ENCODE data around the gene HMCN1. TPM values are rescaled to one million over a fixed set of nuclear protein-coding genes. Genes with fewer than 3 reads are reported as not detected.

HMCN1 gene
- total RNA-seq, 1 donor from 2014 or later = 22.2 TPM

- H3K36me3 Mint-ChIP-seq (ENCODE audit: low read depth, unreplicated experiment) = peaks cover 17% of the 10 kb centered on the region
- no peak for TF ChIP-seq CTCF (IDR thresholded peaks at IDR 0.05; ENCODE audit: unreplicated experiment)
- no peak overlapping the region for H3K4me3 Mint-ChIP-seq (ENCODE audit: unreplicated experiment)
- H3K9me3 Mint-ChIP-seq (ENCODE audit: unreplicated experiment) = peaks cover 4% of the 10 kb centered on the region
- H3K4me1 Mint-ChIP-seq (ENCODE audit: unreplicated experiment) = no peaks in the 10 kb centered on the region
- DNase-seq (ENCODE audit: low spot score) = no peak
- H3K27ac Mint-ChIP-seq (ENCODE audit: unreplicated experiment) = no peak overlapping the region
- H3K27me3 Mint-ChIP-seq (ENCODE audit: unreplicated experiment) = peaks cover 3% of the 10 kb centered on the region
These were observed 431.1 kb downstream of the HMCN1 start for GRCh38 chr1:186165303-186165702.

DNA sequence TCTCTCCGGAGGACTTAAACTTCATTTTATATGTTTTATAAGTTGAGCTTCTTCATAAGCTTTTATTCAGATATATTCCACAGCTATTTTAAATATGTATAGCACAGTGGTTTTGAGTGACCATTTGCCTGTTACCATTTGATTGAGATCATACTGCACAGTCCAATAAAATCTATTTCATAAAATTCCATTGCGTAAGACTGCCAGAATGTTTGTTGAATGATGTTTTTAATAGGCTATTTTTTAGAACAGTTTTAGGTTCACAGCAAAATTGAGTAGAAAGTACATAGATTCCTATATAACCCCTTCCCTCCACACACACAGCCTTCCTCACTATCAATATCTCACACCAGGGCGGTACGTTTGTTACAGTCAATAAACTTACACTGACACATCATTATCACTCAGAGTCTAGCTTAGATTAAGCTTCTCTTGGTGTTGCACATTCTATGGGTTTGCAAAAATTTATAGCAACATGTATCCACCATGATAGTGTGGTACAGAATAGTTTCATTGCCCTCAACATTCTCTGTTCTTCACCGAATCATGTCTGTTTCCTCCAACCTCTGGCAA lies 433.0 kb downstream of the HMCN1 start:
- H3K4me1 Mint-ChIP-seq (ENCODE audit: unreplicated experiment) = no peaks in the 10 kb centered on the region
- no peak overlapping the region for H3K27ac Mint-ChIP-seq (ENCODE audit: unreplicated experiment)
- no peaks in the 10 kb centered on the region for H3K9me3 Mint-ChIP-seq (ENCODE audit: unreplicated experiment)
- no peak for DNase-seq (ENCODE audit: low spot score)
- H3K4me3 Mint-ChIP-seq (ENCODE audit: unreplicated experiment) = no peak overlapping the region
- no peak for TF ChIP-seq CTCF (IDR thresholded peaks at IDR 0.05; ENCODE audit: unreplicated experiment)
- H3K27me3 Mint-ChIP-seq (ENCODE audit: unreplicated experiment) = peaks cover 3% of the 10 kb centered on the region
- H3K36me3 Mint-ChIP-seq (ENCODE audit: low read depth, unreplicated experiment) = peaks cover 12% of the 10 kb centered on the region

DNA sequence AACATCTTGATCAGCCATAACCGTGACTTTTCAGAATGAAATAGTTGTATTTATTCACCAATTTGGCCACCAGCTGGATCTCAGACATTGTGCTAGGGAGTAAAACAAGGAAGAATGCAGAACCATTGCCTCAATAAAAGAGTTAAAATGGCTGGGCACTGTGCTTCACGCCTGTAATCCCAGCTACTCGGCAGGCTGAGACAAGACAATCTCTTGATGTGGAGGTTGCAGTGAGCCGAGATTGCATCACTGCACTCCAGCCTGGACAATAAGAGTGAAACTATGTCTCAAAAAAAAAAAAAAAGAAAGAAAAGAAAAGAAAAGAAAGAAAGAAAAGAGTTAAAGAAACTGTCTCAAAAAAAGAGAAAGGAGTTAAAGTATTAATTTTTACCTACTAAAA lies 441.4 kb downstream of the HMCN1 start:
- H3K27ac Mint-ChIP-seq (ENCODE audit: unreplicated experiment) = no peak overlapping the region
- H3K36me3 Mint-ChIP-seq (ENCODE audit: low read depth, unreplicated experiment) = no peaks in the 10 kb centered on the region
- H3K4me3 Mint-ChIP-seq (ENCODE audit: unreplicated experiment) = no peak overlapping the region
- H3K4me1 Mint-ChIP-seq (ENCODE audit: unreplicated experiment) = no peaks in the 10 kb centered on the region
- TF ChIP-seq CTCF (IDR thresholded peaks at IDR 0.05; ENCODE audit: unreplicated experiment) = no peak
- no peak for DNase-seq (ENCODE audit: low spot score)
- H3K9me3 Mint-ChIP-seq (ENCODE audit: unreplicated experiment) = no peaks in the 10 kb centered on the region
- H3K27me3 Mint-ChIP-seq (ENCODE audit: unreplicated experiment) = peaks cover 2% of the 10 kb centered on the region

DNA sequence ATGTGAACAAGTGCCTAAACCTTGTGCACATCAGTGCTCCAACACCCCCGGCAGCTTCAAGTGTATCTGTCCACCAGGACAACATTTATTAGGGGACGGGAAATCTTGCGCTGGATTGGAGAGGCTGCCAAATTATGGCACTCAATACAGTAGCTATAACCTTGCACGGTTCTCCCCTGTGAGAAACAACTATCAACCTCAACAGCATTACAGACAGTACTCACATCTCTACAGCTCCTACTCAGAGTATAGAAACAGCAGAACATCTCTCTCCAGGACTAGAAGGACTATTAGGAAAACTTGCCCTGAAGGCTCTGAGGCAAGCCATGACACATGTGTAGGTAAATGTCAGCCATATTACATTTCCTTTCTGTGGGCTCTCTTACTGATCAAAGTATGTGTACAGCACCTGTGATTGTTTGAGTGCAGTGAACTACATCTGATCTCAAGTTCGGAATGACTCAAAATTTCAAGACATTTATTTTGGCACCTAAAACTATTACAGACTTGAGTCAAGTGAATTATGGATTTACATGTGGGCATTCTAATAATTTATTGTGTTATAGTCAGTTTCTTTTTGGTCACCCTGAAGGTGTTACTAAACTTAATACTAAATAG lies 444.3 kb downstream of the HMCN1 start:
- Mint-ChIP-seq H3K27ac (ENCODE audit: unreplicated experiment) (no peak overlapping the region), H3K4me3 (ENCODE audit: unreplicated experiment) (no peak overlapping the region), H3K36me3 (ENCODE audit: low read depth, unreplicated experiment) (no peaks in the 10 kb centered on the region), H3K9me3 (ENCODE audit: unreplicated experiment) (no peaks in the 10 kb centered on the region), H3K4me1 (ENCODE audit: unreplicated experiment) (no peaks in the 10 kb centered on the region), H3K27me3 (ENCODE audit: unreplicated experiment) (no peaks in the 10 kb centered on the region)
- no peak for DNase-seq (ENCODE audit: low spot score)
- TF ChIP-seq CTCF (IDR thresholded peaks at IDR 0.05; ENCODE audit: unreplicated experiment) = no peak

DNA sequence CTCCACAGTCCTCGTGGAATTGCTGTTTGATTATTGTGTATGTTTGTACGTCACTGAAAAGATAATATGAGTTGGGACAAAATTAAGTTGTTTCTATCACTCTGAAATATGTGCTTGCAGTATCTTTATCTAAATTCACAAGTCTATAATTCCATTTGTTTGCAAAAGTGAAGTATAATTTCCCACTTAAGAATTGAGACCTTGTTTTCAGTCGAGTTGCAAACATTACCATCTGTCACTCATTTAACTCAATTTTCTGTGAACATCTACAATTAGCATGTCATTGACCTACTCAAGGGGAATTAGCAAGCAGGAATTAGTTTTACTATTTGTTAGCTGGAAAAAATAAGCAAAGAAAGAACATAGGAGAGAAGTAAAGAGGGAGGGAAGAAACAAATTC lies 445.0 kb downstream of the HMCN1 start:
- TF ChIP-seq CTCF (IDR thresholded peaks at IDR 0.05; ENCODE audit: unreplicated experiment) = no peak
- Mint-ChIP-seq H3K36me3 (ENCODE audit: low read depth, unreplicated experiment) (no peaks in the 10 kb centered on the region), H3K4me1 (ENCODE audit: unreplicated experiment) (no peaks in the 10 kb centered on the region), H3K9me3 (ENCODE audit: unreplicated experiment) (no peaks in the 10 kb centered on the region), H3K27me3 (ENCODE audit: unreplicated experiment) (no peaks in the 10 kb centered on the region), H3K4me3 (ENCODE audit: unreplicated experiment) (no peak overlapping the region), H3K27ac (ENCODE audit: unreplicated experiment) (no peak overlapping the region)
- no peak for DNase-seq (ENCODE audit: low spot score)

Data from endothelial cell (in vitro differentiated cells).